Measurements from ENCODE around the gene TRIM29.
"Not testable (repeated sequence)": the region's sequence is repeated elsewhere in the genome, so short reads cannot be mapped to it uniquely, and the experiment has no call there.

Gene TRIM29, protein sequence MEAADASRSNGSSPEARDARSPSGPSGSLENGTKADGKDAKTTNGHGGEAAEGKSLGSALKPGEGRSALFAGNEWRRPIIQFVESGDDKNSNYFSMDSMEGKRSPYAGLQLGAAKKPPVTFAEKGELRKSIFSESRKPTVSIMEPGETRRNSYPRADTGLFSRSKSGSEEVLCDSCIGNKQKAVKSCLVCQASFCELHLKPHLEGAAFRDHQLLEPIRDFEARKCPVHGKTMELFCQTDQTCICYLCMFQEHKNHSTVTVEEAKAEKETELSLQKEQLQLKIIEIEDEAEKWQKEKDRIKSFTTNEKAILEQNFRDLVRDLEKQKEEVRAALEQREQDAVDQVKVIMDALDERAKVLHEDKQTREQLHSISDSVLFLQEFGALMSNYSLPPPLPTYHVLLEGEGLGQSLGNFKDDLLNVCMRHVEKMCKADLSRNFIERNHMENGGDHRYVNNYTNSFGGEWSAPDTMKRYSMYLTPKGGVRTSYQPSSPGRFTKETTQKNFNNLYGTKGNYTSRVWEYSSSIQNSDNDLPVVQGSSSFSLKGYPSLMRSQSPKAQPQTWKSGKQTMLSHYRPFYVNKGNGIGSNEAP

DNA sequence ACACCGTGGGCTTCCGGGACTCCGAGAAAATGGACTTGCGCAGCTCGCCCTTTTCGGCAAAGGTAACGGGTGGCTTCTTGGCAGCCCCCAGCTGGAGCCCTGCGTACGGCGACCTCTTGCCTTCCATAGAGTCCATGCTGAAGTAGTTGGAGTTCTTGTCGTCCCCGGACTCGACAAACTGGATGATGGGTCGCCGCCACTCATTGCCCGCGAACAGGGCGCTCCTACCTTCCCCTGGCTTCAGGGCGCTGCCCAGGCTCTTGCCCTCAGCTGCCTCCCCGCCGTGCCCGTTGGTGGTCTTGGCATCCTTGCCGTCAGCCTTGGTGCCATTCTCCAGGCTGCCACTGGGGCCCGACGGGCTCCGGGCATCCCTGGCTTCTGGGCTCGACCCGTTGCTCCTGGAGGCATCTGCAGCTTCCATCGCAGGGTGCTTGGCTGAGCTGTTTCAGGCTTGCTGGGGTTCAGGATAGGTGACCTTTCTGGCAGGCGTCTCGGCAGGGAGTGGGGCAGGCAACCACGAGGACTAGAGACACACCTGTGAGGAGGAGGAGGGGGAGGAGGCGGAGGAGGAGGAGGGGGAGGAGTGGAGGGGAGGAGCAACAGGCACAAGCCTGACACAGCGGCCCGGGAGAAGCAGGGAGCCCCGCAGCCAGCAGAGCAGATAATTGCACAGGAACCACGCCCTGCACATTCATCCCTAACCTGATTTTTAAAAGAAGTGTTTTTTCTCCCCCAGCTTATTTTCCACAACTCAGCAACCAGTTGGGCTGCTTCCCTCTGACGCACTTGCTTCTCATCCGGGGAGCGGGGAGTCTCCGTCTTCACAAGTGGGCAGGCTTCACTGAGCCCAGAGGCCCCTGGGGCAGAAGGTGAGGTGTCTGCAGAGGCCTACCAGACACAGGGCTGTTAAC lies at the start of gene TRIM29:
Gene TRIM29 (minus strand): TSS at position 503 of the 911 bp plus-strand sequence. CDS start 82 bp downstream, at position 421.
- DNase-seq (ENCODE audit: low spot score): no peak

DNA sequence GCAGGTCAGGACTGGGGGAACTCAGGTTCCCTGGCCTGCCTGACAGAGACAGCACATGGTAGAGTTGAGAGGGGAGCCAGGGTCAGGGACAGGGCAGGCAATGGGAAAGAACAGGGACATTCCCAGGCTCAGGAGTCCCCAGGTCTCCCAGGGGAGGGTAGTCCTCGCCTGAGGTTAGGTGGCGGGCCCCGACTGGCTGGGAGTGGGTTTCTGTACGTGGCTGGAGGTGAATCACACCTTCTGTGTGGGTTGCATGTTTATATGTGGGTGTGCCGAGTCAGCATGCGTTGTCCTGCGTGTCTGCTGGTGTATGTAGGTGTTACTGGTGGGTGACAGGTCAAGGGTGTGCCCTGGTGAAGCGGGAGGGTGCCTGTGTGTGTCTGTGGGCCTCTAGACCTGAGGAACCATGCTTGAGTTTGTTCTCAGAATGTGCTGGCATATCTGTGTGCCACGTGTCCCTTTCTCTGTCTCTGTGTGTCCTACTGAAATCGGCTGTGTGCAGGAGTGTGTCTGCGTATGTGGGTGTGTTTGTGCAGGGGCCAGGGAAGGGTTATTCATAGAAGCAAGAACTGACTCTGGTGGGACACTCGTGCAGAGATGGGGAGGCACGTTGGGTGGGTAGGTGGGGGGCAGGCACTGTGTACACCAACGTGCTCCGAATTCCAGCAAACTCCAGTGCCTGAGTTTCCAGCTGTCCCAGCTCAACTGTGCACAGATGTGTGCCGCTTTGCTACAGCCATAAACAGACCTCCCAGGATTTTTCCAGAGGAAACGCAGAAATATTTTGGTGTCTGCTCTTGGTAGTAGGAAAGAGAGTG lies 49.1 kb upstream of the TRIM29 start:
- DNase-seq (ENCODE audit: low spot score): no peak

DNA sequence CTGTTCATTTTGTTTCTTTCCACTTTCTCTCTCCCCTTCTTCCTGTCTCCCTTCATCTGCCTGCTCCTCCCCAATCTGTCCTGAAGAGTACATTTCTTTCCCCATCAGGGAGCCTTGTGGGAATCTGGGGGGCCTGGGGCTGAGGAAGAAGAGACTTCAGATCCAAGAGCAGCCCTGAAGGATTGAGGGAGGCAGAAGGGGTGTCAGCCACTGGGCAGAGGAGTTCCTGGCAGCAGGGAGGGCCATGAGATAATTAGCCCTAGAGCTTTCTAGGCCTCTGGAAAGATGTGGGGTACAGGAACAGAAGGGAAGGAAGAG lies 48.5 kb upstream of the TRIM29 start:
- no peak for DNase-seq (ENCODE audit: low spot score)

DNA sequence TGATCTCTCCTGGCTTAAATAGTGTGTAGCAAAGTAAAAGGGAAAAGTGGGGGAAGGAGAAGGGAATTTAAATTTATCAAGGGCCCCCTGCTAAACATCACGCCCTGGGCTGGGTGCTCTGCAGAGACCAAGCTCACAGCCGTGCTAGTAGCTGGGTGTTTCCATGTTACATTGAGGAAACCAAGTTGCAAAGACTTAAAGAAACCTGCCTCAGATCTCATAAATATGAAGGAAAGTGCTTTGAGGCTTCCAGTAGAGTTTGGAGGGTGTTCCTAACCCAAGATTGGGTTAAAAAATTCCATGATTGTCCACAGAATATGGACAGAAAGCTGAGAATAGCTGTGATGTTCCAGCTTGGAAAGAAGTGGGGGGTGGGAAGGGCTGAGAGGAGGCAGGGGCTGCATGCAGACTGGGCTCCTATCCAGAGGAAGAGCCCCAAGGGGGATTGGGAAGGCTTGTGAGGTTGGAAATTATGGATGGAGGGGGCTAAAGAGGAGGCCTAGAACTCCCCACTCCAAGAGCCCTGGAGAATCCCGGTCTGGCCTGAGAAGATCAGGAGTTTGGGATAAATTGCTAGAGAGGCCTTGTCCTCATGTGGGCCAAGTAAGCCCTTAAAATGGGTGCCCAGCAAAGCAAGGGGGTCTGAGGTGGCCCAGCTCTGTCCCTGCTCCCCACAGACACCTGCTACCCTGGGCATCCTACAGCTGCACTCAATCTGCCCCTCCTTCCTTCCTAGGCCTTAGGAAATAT lies 48.0 kb upstream of the TRIM29 start:
- DNase-seq (ENCODE audit: low spot score): no peak

DNA sequence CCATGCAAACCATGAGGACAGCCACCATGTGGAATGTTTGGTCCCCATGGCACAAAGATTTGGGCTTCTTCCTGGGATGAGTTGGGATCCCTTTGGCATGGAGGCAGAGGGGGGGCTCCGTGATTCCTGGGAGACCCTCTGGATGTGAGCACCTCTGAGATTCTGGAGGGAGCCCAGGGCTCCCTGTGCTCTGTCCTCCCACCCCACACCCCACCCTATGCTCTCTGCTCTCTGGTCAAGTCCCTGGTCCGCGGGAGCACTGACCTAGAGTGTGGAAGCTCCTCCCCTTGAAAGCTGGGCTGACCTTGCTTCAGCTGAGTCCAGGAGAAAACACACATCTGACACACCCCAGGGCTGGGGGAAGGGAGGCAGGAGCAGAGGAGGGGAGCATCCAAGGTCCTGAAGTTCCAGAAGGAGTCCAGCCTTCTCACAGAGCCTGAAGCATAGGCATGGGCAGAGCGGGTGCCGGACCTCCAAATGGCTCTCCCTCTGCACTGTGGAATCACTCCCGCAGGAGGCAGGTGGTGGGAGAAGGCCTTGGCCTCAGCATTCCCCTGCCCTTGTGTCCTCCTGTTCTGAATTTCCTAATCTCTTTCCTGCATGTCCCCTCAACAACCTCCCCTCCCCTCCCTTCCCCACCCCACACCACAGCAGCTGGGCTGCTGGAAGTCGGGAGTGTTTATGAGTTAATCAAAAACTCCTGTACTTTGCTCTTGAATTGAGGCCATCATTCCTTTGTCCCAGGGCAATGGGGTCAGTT lies 47.2 kb upstream of the TRIM29 start:
- no peak for DNase-seq (ENCODE audit: low spot score)

DNA sequence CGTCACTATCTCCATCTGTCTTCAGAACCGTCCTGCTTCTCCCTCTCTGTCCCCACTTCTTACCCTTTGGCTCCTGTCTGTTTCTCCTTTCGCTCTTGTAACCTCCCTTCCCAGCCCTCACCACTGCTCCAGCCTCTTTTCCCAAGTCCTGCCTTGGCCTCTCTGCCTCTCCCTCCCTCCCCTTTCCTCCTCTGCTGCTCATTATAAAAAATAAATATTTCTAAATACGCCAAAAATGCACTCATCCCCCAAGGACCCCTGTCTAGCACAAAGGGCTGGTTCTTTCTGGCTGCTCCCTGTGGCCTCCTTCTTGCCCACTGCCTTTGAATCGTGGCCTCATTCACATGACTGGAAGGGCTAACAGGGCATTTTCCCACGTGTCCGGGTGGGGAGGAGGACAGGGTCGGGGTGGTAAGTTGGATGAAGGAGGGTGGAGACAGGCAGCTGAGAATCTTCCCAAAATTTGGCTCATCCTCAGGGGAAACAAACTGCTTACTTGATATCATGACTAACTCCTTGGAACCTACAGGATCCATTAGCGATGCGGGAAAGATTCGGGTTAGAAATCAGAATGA lies 46.5 kb upstream of the TRIM29 start:
- DNase-seq (ENCODE audit: low spot score): no peak

DNA sequence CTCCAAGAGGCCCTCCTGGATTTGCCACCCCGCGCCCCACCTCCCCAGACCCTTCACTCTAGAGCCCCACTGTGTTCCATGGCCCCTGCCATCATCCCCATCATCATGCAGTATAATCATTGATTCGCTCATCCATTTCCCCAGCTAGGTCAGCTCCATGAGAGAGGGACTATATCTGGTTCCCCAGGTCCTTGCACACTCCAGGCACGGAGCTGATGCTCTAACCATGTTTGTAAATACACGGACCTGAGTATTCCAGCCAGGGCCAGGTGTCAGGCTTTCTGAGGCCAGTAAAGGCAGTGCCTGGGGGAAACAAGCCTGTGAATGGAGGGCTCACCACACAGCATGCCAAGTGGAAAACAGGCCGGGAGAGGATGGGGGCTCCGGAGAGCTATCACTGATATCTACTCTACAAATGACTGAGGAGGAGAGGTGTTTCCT lies 45.8 kb upstream of the TRIM29 start:
- DNase-seq (ENCODE audit: low spot score): no peak

DNA sequence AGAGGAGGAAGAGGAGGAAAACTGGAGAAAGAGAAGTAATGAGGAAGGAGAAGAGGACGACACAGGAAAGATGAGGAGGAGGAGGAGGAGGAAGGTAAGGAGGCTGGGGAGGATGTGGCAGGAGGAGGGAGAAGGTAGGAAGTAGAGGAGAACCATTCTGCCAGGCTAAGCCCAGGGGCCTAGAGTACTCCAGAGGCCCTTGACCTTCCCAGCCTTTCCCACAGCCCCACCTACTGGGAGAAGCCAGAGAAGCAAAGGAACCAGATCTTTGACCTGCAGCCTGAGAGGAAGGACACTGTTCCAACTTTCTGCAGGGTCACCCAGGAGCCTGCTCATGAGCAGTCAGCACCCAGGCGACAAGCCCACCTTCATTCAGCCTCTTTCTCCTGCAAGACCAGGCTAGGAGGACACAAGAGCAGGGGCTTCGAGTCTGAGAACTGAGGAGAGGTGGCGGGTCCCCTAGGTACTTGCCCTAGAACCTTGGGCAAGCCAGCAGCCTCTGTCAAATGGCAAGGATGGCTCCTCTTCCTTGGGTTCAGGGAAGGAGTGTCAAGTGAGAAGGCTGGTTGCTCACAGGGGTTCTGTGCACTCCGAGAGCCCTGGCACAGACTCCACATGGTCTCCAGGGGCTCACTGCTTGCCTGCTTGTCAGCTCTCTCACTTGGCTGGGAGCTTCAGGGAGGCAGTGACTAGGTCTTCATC lies 45.0 kb upstream of the TRIM29 start:
- DNase-seq (ENCODE audit: low spot score): no peak

DNA sequence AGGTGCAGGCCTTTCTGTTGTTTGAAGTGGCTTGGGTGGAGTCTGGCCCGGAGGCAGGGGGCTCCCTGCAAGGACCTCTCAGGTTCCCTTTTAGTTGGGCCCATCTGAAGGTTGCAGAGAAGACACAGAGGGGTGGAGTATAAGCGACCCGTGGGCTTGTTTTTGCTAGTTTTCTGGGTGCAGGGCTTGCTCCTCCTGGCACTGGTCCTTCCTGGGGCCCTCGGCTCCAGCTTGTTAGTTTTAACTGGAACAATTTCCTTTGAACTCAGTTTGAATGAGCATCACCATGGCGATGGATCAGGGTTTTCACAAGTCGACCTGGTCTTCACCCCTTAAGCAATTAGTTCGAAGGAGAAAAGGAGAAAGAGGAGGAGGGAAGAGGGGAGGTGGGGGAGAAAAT lies 44.5 kb upstream of the TRIM29 start:
- DNase-seq (ENCODE audit: low spot score): no peak

DNA sequence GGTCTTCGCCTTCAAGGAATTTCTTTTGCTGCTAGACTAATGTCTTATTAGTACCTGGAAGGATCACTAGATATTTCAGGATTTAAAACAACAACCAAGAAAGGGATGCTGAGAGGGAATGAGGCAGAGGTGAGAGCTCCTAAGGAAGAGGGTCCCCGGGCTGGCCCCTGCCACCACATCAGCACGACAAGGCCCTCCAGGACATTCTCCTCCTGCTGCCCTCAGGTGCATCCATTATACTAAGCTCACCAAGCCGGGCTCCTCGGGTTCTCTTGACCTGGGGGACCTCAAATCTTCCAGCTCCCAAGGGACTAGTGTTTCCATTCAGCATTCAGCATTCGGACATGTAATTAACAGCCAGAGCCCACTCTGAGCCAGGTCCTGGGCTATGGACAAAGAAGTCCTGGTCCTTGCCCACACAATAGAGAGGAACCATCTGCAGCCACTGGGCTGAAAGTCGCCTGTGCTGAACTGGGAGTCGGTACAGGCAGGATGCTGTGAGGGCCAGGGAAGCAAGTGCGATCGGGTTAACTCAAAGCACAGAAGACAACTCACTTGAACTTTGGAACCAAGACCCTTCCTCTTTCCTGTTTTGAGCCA lies 43.6 kb upstream of the TRIM29 start:
- no peak for DNase-seq (ENCODE audit: low spot score)

DNA sequence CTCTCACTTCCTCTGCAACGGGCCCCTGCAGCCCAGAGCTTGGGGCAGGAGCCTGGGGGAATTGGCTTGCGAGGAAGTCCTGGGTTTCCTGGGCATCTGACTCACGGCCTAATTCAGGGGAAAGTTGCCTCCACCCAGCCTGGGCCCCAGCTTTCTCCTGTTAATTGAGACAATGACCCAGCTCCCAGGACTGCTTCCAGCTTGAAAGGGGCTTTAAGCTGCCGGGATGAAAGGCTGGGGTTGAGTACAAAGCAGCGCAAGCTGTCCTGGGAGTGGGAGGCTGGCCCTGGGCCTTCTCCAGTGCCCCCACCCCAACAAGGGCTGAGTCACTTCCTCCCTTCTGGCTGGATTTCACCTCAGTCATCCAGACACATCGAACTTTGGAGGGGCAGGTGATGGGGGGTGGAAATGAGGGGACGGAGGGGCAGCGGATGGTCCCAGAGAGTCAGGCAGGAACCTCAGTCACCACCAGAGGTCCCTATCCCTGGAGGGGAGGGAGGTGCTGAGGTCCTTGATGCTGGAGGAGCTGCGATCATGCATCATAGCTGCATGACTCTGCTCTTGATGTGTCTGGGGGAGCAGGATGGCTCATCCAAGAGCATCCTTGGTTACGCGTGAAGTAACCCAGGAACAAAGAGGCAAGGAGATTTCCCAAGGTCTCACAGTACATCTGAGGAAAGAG lies 42.8 kb upstream of the TRIM29 start:
- no peak for DNase-seq (ENCODE audit: low spot score)

DNA sequence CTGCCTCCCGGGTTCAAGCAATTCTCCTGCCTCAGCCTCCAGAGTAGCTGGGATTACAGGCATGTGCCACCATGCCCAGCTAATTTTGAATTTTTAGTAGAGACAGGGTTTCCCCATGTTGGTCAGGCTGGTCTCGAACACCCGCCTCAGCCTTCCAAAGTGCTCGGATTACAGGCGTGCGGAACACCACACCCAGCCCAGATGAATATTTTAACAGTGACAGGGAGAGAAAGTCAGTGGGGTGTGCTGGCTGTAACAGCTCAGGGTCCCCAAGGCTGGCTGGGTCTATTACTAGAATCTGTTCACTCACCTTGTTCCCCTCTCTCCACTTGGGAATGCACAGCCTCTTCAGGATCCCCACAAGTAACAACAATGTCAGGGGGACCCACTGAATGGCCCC lies 42.1 kb upstream of the TRIM29 start:
- DNase-seq (ENCODE audit: low spot score): not testable (repeated sequence)

DNA sequence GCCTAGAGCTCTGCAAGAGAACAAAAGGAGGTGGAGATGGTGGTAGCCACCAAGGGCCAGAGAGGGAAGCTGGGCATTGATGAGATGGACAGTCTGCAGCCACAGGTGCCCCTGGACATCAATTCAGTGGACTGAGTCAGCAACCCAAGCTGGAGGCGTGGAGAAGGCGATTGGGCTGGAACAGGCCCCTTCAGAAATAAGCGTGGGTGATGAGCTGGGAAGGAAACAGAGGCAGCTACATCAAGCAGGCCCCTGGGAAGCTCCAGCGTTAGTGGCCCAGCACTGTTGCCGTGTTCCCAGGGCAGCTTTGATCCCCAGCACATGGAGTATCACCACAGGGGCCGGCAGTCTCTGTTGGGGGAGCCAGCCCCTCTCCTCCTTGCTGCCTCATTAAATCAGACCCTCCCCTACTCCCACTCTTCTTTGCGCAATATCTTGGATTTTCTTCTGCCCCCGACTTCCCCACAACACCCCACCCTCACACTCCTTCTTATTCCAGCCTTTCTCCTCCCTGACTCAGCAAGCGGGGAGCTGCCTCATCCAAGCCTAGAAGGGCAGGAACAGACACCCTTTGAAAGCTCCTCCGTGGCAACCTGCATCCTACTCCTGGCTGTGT lies 41.3 kb upstream of the TRIM29 start:
- DNase-seq (ENCODE audit: low spot score): no peak

DNA sequence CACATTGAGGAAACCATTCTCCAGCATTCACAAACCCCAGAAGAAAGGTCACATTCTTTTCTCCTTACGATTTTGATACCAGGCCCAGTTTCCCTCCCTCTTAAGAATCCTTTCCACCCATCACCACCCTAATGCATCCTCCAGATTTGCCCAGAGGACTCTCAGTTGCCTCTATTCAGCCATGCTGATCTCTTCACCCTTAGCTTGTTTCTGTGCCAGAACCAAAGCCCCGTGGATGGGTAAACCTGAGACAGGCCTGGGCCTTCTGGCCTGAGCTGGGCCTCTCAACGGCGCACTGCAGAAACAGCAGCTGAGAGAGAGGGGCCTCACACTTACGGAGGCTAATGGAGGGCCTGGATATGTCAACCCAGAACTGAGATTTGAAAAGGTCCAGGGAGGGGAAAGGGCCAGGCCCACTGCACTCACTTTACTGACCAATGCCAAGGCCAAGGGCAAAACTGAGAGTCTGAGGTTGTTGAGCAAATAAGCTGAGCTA lies 40.7 kb upstream of the TRIM29 start:
- no peak for DNase-seq (ENCODE audit: low spot score)

DNA sequence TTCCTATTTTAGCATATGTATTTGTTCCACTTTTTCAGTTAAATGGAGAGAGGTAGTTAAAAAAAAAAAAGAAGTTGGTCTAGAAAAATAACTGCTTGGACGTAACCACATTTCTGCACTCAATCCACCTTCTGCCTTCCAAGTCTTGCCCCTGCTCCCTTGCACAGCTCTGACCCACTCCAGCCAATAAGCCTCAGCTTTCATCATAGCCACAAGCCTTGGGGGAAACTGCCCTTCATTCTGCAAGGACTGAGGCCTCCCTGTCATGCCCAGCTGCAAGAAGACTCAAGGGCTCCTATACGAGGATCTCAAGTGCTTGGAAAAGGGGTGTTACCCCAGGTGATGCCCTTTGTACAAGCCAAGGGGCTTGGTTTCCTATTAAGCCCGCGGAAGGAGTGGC lies 37.0 kb upstream of the TRIM29 start:
- DNase-seq (ENCODE audit: low spot score): no peak

DNA sequence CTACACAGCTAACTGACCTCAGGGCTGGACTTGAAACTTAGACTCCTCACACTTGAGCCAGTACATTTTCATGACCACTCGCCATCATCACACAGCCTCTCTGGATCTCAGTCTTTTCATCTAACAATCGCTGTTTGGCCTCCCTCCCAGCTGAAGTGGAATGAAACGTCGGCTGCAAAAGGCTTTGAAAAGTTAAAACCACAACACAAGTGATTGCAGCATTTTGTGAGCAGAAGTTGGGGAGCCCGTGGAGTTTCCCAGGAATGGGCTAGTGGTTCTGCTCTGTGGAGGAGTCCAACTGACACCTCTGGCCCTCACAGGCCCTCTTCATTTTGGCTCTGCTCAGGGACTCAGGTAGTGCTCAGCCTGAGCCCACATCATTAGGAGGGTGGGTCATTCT lies 35.9 kb upstream of the TRIM29 start:
- DNase-seq (ENCODE audit: low spot score): no peak

DNA sequence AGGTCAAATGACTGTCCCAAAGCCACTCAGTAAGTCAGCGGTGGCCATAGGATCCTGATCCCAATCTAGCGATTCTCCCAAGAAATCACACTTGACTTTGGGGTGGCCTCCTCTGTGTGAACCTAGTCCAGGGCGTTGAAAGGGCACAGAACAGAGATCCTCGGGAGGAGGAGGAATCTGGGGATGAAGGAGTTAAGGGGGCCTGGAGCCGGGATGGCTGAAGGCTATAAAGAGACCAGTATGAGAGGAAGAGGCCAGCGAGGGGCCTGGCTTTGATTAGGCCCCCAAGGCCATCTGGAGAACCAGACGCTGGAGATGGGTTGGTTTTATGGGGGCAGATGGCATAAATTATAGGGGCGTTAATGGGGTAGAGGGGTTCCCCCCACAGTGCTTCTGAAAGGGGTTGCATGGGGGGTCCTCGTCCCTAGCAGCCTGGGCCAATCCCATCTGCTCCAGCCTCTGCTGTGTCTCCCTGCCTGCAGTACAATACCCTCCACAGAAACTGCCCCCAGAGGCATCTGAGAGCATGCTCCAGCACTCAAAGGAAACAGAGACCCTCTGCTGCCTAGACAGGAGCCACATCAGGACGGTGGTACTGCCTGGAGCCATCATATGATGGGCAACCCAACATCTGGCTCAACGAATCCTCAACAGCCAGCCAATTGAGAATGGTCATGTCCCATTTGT lies 35.2 kb upstream of the TRIM29 start:
- no peak for DNase-seq (ENCODE audit: low spot score)

Data from germinal center (tissue), 1 donor.